NCI-H2227 treated with DMSO at 0.1 percent for 48 hours (cell line): ENCODE measurements around the gene FREY1.

Experiments used
- DNase-seq: peaks from one replicate; lab custom pipeline; 2025; lab: John Stamatoyannopoulos, UW

FREY1 gene

DNA sequence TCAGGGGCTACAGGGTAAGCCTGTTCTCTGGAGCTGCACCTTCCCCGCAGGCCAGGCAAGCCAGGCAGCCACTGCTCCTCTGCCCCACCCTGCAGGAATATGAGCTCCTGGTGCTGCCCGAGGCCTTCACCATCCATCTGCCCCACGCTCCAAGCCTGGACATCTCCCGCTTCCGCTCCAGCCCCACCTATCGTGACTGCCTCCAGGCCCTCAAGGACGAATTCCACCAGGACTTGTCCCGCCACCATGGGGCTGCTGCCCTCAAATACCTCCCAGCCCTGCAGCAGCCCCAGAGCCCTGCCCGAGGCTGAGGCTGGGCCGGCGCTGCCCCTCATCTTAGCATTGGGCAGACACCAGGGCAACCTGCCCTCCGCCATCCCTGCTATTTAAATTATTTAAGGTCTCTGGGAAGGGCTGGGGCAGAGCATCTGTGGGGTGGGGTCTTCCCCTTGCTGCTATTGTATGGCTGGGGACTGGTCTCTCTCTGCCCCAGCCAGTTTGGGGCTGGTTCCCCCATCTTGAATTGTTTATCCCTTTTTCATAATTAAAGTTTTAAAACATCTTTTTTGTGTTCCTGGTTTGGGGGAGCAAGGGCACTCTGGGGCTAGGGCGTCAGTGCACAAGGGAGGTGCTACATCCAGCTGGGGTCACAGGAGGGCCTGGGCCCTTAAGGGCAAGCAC, 21.6 kb upstream of the FREY1 start:
- DNase-seq, result no peak

- DNase-seq, result no peak
Observed at GRCh38 chr11:45927684-45928413, 20.8 kb upstream of the FREY1 start.

- DNase-seq, result no peak
Observed at GRCh38 chr11:45927332-45927683, 20.2 kb upstream of the FREY1 start.

DNA sequence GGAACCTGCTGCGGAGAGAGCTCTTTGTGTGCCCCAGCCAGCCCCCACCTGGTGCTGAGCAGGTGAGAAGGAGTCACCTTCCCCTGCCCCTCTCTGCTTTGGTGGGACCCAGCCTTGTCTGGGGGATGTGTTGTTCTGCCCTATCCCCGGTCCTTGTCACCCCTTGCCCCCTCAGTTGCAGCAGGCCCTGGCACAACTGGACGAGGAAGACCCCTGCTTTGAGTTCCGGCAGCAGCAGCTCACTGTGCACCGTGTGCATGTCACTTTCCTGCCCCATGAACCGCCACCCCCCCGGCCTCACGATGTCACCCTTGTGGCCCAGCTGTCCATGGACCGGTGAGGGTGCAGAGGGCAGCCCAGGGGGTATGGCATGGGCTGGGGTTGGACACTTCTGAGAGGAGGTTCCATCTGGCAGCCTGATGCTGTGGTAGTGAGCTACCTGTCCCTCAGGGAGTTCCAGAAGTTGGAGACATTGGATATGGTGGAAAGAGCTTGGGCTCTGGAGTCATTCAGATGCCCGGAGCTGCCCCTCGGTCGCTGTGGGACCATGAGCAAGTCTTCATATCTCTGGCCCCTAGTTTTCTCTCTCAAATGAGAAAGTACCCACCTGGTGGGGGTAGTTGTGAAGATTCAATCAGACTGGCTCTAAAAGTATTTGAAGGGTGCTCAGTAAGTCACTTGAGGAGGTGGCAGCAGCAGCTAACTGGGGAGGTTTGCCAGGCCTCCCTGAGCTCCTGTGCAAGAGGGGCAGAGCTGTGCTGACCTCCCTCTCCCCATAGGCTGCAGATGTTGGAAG, 19.7 kb upstream of the FREY1 start:
- DNase-seq, result no peak

- no peak for DNase-seq
Observed at GRCh38 chr11:45926001-45926401, 18.9 kb upstream of the FREY1 start.

DNA sequence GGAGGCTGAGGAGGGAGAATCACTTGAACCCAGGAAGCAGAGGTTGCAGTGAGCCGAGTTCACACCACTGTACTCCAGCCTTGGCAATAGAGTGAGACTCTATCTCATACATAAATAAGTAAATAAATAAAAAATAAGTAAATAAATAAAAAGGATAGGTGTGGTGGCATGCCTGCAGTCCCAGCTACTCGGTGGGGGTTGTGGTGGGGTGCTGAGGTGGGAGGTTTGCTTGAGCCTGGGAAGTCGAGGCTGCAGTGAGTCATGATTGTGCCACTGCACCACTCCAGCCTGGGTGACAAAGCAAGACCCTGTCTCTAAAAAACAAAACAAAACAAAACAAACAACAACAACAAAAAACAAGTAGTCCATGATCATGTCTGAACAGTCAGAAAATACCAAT, 18.5 kb upstream of the FREY1 start:
- no peak for DNase-seq

- no peak for DNase-seq
Observed at GRCh38 chr11:45924927-45925326, 17.9 kb upstream of the FREY1 start.

DNA sequence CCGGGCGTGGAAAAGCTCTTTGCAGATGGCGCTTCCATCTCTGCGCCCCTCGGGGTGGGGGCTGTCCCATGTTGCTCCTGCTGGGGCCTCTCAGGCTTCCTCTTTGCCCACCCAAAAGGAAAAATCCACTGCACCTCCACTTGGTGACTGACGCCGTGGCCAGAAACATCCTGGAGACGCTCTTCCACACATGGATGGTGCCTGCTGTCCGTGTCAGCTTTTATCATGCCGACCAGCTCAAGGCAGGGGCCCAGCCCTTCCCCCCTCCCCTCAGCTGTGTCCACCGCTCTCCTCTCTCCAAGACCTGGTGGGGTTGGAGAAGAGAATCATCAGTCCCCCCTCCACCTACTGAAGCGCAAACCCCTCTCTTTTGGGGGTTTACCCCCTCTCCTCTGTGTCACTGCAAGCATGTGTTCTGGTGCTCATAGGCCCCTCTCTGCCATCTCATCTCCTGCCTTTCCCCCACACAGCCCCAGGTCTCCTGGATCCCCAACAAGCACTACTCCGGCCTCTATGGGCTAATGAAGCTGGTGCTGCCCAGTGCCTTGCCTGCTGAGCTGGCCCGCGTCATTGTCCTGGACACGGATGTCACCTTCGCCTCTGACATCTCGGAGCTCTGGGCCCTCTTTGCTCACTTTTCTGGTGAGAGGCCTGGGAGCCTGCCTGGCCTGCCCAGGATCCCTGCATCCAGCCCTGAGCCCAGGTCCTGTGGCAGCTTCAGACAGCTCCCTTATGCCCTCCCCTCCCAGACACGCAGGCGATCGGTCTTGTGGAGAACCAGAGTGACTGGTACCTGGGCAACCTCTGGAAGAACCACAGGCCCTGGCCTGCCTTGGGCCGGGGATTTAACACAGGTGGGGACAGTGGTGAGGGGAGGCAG, 17.2 kb upstream of the FREY1 start:
- no peak for DNase-seq

DNA sequence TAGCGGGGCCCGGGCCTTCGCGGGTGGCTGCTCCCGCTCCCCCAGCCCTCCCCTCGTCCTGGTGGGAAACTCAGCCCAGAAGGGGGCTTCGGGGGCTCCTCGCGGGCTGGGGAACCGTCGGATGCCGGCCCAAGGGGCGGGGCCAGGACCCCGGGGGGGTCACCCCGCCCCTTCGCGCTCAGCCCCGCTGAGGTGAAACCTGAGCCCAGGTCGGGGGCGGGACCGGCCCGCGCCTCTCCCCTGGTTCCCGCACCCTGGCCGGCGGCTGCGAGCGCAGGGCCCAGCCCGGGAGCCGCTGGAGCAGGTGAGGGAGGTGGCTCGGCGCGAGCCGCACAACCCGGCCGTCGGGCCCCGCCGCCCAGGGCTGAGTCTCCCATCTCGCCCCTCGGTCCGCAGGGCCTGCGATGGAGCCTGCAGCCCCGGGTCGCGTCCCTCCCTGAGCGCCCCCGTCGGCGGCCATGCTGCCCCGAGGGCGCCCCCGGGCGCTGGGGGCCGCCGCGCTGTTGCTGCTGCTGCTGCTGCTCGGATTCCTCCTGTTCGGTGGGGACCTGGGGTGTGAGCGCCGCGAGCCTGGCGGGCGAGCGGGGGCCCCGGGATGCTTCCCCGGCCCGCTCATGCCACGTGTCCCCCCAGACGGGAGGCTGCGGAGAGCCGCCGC, 15.5 kb upstream of the FREY1 start, which contains the start of gene LARGE2:
LARGE2 (plus strand) TSS at position 232 of the 658 bp plus-strand sequence; CDS start at position 459, 227 bp downstream.
- DNase-seq, result no peak

DNA sequence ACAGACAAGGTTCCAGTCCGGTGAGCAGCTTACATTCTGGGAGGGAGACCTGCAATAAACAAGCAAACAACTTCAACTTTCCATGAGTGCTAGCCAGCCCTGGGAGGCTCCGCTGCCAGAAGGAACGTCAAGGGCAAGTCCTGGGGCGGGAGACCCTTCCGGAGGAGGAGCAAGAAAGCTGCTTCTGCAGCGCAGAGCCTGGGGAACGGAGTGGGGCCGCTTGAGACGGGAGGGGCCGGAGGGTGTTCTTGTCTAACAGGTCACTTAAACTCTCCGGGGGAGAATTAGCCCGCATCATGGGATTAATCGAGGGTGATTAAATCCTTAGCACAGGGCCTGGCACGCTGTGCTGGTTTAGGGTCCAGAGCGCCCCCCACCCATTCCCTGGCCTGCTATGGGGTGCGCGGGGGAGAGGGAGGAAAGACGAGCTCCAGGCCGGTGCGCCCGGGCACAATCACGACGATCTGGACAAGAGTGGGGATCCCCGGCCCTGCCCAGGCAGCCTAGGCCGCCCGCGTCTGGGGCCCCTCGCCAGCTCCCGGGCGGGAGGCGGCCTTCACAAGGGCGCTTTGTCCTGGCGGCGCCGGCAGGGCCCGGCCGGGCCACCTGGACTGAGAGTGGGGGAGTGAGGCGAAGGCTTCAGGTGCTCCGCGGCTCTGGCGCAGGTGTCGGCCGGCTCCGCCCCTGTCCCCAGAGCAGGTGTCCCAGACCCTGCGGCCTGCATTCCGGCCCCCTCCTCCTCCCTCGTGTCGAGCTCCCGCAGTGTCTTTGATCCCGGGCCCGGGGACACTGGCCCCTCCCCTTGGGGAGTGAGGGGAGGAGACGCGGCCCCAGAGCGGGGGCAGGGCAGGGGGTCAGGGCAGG, 14.7 kb upstream of the FREY1 start:
- no peak for DNase-seq

DNA sequence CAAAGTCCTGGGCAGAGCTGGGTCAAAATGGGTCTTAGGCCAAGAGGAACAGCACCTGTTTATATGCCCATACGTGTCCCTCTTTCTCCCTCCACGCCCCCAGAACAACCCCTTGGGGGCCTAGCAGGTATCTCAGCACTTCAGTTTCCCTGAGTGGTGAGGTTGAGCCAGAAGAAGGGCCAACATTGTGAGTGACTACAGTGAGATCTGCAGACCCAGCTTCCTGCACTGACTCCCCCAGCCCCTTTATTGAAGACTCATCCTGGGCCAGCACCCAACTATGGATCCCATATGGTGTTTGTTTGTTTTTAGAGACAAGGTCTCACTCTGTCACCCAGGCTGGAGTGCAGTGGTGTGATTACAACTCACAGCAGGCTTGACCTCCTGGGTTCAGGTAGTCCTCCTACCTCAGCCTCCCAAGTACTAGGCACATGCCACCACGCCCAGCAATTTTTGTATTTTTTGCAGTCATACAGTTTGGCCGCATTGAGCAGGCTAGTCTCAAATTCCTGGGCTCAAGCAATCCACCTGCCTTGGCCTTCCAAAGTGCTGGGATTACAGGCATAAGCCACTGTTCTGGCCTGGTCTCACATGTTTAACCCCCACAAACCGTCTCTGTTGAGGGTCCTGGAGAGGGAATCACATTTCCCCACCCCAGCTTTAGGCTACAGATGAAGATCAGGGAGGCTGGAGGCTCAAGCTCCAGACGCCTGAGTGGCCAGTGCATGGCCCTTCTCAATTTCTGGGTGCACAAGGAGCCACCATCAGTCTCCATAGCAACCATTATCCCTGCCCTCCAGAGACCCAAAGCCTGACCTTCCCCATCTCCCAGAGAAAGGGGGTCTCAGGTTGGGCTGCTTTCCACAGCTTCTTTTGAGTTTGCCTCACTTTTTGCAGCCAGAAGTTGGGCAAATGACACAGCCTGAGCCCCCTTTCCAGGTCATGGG, 13.7 kb upstream of the FREY1 start:
- no peak for DNase-seq

DNA sequence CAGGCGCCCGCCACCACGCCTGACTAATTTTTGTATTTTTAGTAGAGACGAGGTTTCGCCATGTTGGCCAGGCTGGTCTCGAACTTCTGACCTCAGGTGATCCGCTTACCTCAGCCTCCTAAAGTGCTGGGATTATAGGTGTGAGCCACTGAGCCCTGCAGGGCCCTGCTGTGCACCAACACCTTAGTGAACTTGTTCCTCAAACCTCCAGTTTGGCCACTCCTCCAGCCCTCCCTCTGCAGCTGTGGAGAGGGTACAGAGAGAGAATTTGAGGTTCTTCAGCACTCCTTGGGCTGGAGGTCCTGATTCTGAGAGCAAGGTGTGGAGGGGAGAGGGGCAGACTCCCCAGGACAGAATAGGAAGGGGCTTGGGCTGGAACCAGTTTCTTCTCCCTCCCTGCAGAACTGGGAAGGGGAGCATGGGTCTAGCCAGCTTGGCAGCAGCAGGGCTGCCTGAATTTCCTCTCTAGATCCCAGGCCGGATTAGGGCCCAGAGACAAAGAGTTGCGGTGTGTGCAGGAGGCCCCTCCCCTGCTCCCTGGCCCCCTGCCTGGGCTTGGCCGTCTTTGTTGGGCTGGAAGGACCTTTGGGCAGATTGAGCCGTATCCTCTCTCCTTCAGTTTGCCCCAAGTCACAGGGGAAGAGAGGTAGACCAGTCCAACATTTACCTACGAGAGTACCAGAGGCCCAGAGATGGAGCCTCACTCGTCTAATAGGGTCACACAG, 12.9 kb upstream of the FREY1 start:
- DNase-seq, result no peak

DNA sequence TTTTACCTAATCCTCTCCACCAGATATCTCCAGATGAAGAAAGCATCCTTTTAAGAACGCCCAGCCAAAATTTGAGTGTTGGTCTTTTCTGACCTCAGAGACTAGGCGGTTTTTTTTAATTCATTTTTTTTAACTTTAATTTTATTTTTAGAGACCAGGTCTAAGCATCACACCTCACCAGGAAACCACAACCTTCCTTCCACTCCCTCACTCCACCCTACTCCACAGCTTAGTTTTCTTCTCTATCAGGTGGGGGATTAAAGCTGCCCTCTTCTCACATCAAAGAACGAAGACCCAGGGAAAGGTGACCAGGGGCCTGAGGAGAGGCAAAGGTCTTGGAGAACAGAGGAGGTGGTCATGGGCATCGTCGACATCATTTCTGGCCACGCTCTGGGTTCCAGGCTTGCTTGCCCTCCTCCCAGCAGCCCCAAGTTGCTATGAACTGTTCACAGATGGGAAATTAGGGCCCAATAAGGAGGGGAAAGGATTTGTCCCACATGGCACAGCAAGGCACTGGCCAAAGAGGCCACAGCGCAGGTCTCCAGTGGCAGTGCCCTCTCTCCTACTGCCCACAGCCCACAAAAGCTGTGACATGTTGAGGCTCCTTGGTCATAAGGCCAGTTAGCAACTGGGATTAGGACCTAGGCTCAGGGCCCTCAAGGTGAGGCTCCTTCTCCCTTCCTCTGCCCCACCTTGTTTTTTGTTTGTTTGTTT, 12.0 kb upstream of the FREY1 start:
- no peak for DNase-seq

DNA sequence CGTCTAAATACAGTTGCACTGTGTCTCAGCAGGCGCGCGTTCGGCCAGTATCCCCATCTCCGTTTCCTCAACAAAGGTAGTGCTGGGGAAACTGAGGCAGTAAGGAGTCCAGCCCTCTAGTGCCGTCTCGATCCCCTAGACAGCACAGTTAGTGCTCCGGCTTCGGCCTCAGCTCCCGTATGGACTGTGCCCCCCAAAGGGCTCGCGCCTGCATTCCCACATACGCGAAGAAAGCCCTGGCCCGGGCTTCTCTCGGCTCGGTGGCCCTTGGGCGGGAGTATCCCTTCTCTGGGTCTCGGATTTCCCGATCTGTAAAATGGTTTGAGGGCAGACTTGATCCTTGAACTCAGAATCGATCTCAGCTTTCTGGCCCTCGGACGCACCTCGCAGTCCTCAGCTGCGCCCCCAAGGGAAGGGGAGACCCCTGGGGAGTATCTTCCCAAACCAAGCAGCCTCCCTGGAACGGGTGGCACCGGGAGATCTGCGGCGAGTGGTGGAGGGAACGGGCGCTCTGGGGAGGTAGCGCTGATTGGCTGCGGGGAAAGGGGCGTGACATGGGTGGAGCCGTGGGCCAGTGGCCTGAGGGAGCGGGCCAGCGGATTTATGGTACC, 11.4 kb upstream of the FREY1 start:
- DNase-seq, result peak; percentile 86

DNA sequence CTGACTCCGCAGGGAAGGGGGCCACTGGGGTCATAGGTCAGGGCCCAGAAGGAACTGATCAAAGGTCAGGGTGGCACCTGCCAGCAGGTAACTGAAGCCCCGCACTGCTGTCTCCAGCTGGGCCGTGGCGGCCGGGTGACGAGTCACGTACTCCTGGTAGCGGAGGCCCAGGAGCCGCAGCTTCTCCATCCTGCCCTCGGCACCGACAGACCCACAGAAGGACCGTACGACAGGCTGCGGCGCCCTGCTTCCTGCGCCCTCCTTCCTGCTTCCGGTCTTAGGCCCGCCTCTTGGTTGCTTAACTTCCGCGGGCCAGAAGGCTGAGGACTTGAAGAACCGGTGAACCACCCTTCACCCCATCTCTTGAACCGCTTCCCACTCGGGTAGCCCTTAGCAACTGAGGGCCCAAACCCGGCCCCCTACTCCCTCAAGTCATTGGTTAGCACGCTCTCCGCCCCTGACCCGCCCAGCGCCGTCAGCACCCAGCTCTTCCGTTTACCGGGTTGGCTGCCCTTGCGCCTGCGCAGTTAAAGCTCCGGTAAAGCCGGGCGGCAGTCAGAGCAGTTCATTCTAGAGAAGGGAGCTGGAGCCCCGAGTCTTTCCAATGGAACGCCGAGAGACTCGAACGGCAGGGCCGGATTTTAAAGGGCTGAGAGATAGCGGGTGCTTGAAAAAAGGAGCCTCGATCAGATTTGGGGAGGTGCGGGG, 10.7 kb upstream of the FREY1 start, which contains the start of gene PEX16:
PEX16 (minus strand) TSS at position 255 of the 708 bp plus-strand sequence; CDS start at position 189, 66 bp downstream.
- DNase-seq, result peak; percentile 96

GRCh38 chr11:45917286-45917622, 10.2 kb upstream of the FREY1 start:
- DNase-seq, result no peak

GRCh38 chr11:45915446-45915845, 8.4 kb upstream of the FREY1 start:
- no peak for DNase-seq
